SK-N-SH (cell line): ENCODE data around the gene TRABD2A.

Experiments used
- CHD2 ChIP-seq: fragments of 150-350 bp; IDR thresholded peaks from 2 replicates; pipeline ENCODE4 v1.6.1; 2018; ENCODE audit warnings: low read length; ENCODE audit not compliant: partially characterized antibody
- CTCF ChIP-seq: fragments of 200-600 bp; sonication (generic); IDR thresholded peaks from 2 replicates; pipeline ENCODE4 v1.6.1; 2017; ENCODE audit warnings: antibody characterized with exemption, mild to moderate bottlenecking, moderate library complexity
- GATA2 ChIP-seq: sonication (generic); formaldehyde crosslinking; IDR thresholded peaks from 2 replicates; pipeline ENCODE4 v1.5.0; 2020; ENCODE audit warnings: mild to moderate bottlenecking, missing genetic modification reagents
- MXI1 ChIP-seq: IDR thresholded peaks from 2 replicates; pipeline ENCODE4 v1.6.1; 2012; ENCODE audit warnings: mild to moderate bottlenecking, low read depth, low read length, improper control_type of control experiment
- TCF12 ChIP-seq: IDR thresholded peaks from 2 replicates; pipeline ENCODE4 v1.4.0; 2012
- YY1 ChIP-seq: IDR thresholded peaks from 2 replicates; pipeline ENCODE4 v1.4.0; 2012; ENCODE audit warnings: low read depth, mild to moderate bottlenecking

- TF ChIP-seq MXI1 (no peak), CHD2 (no peak), YY1 (no peak), TCF12 (no peak), CTCF (no peak), GATA2 (CRISPR knock-in tag) (no peak)
Measured at GRCh38 chr2:84897773-84898172, 16.9 kb upstream of the TRABD2A start.
